GM18526 (cell line): Measurements from ENCODE around the gene LIFR.

ENCODE experiments used
- POLR2A ChIP-seq: IDR thresholded peaks from 3 replicates; pipeline ENCODE4 v1.6.1; 2011; ENCODE audit not compliant: insufficient read length; ENCODE audit errors: extremely low read depth

Gene LIFR

DNA sequence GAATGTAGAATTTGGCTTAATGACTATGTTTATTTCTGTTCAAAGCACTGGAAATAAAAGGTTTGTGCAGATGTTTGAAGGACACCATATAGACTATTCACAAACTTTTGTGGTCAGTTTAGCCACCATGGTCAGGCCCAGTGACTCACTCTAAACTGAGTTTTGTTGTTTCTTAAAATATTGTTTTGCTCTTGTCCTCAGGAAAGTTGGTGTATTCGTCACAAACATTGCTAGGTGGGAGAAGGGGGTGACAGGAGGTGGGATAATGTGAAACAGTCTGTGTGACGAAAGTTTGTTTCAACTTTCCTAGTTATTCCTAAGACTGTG lies 35.0 kb upstream of the LIFR start:
- no peak for TF ChIP-seq POLR2A

DNA sequence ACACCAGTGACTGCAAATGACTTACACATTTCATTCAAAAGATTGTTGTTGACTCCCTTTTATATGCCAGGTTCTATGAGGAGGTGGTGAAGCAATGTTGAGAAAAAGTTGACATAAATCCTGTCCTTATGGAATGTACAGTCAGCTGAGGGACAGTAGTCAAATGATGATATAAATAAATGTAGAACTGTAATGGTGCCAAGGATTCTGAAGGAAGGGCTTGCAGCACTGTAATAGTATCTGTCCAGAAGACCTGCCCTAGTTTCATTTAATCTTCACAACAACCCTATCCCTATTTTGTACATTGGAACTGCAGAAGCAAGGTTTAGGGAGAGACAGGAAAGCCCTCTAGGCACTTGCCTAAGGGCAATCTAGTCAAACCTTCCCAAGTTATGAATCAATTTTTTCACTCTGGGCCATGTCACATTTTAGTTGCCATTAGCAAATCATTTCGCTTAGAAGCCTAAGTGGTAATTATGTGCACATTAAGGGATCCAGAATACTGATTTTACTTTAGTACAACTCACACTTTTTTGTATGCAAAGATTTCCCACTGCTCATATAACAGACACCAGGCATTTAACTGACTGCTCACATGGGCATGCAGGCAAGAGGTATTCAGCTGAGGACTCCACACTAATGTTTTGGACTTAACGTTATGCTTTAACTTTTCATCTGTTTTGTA lies 34.5 kb upstream of the LIFR start:
- TF ChIP-seq POLR2A: no peak

DNA sequence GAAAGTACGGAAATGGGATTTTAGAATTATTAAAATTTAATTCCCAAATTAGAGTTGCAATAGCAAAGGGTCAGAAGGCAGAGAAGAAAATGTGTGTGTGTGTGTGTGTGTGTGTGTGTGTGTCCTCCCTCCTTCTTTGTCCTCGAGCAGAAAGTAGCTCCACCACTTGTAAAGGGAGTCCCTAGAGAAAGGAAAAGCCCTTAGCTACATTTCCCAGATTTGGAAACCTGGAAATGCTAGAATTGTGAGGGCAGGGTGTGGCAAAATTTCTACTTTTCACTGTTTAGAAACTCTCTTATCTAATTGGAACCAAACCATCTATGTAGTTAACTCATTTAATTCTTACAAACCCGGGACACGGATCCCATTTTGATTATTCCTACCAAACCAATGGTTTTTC lies 33.2 kb upstream of the LIFR start:
- no peak for TF ChIP-seq POLR2A

DNA sequence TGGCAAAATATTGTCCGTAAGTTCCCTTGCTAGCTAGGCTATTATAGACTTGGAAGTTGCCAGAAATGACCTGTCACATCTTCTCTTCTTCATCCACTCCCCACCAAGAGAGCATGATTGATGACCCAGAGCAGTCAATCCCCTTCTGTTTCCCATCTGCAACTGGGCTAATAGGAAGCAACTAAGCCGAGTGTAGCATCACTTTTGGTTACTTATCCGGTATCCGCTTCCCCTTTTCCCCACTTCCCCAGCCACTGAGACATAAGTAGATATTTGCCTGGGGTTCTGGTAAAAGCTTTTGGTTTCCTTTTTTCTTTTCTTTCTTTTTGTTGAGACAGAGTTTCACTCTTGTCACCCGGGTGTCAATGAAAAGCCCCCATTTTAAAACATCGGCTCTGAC lies 29.4 kb upstream of the LIFR start:
- TF ChIP-seq POLR2A: no peak

DNA sequence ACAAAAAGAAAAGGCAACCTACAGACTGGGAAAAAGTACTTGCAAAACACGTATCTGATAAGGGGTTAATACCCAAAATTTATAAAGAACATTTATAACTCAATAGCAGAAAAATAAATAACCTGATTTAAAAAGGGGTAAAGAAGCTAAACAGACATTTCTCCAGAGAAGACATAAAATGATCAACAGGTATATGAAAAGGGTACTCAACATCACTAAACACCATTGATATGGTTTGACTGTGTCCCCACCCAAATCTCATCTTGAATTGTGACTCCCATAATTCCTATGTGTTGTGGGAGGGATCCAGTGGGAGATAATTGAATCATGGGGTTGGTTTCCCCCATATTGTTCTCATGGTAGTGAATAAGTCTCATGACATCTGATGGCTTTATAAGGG lies 27.1 kb upstream of the LIFR start:
- no peak for TF ChIP-seq POLR2A

DNA sequence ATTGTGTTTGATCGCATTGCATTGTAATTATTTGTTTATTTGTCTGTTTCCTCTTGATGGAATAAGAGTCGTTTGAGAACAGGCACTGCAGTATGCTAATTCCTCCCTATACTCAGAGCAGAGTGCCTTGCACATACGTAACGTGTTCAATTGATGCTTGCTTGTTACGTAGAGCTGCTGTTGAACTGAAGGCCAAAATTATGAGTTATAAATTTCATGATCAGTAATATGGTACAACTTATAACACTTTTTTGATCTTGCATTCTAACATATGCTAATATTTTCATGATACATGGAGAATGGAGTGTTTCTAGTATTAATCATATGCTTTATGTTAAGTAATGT lies 26.5 kb upstream of the LIFR start:
- no peak for TF ChIP-seq POLR2A

DNA sequence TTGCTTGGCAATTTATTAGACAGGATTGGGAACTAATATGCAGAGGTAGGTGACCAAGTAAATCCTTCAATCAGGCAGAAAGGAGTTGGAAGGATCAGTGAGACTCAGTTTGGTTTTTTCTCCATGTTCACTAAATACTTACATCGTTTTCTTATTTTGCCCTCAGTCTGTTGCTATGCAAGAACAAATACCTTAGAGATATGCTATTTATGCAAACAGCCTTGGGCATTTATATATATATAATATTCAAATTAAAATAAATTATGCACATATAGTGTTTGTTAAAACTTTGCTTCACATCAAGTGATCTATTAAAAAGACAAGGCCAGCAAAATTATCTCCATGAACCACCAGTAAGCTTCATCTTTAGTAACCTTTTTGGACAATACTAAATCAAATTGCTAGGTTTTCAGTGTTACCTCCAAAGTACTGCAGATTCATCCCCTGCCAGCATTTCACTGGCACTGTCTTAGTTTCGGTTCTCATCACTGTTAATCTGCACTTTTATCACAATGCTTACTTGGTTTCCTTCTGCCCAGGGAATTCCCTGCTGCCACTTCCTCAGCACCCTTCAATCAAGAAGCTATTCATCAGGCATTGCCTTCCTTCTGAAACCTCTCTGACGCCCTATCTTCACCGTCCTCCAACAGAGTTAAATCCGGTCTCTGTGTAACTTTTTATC lies 26.0 kb upstream of the LIFR start:
- TF ChIP-seq POLR2A: no peak

DNA sequence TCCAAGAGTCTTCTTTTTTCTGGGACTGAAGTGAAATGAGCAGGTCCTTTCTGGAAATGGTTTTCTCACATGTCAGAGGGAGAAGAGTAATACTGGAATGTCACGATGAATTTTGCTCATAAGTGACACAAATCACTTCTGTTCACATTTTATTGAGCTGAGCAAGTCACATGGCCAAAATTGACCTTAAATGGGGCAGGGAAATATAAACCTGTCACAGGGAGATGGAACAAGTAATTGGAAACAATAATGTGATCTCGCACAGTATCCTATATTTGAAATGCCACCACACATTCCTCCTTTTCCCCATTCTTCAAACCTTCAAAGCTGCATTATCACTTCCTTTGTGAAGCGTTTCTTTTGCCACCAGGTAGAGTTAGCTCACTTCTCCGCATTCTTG lies 25.2 kb upstream of the LIFR start:
- TF ChIP-seq POLR2A: no peak

DNA sequence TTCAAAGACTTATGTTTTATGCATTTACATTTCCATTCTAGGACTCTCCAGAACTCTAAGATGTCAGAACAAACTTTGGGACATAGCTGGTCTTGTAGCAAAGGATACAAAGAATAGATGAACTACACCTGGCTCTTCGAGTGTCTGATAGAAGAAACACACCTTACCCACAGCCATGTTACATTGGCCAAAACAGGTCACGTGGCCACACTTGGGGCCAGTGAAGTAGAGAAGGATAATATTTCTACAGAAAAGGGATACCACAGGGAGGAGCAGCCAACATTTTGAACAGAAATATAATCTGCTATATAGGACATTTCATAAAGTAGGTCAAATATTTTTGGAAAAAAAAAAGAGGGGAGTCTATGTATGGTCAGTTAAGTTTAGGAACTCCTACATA lies 22.7 kb upstream of the LIFR start:
- TF ChIP-seq POLR2A: no peak

DNA sequence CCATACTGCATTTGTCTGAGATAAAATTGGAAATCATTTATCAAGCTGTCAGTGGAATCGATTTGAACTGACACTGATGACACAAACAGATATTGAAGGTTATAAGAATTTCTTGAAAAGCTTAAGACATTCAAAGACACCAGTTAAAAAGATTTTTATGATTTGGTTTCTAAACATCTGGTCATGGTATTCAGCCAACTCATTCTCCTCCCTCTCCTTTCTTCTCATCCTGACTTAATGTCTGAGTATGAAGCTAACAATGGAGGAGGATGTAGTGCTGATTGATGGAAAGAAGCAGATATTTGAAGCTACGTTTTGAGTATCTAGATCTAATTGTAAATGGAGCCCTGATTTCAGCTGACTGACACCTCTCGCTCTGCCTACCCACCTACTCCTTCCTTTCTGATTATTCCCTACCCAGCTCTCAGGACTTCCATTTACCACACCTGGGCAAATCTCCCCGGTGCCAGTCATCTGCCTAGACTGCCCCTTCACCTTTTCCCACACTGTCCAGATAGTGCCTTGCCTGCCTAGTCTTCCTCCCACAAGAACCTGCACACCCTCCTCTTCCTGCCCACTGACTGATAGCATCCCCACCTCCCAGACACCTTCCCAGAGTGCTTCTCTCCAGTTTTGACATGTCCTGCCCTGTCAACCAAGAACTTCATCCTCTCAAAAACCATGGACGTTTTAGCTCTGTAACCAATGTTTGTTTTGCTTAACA lies 20.7 kb upstream of the LIFR start:
- TF ChIP-seq POLR2A: no peak

DNA sequence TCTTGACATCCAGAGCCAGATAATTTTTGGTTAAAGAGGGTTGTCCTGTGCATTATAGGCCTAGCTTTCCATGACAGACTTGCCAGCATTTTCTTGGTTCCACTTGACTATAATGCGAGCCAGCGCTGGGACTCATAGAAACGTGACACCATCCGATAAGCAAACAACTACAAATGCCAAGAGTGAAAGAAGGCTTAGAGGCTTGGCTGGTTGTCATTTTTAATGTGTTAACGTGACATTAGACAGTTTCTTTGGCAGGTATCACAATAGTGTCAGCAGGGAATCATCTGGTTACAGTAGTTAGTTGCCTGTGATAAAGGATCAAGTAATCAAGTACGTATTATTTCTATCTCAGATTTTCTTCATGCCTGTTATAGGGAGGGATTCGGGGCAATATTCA lies 20.0 kb upstream of the LIFR start:
- no peak for TF ChIP-seq POLR2A

DNA sequence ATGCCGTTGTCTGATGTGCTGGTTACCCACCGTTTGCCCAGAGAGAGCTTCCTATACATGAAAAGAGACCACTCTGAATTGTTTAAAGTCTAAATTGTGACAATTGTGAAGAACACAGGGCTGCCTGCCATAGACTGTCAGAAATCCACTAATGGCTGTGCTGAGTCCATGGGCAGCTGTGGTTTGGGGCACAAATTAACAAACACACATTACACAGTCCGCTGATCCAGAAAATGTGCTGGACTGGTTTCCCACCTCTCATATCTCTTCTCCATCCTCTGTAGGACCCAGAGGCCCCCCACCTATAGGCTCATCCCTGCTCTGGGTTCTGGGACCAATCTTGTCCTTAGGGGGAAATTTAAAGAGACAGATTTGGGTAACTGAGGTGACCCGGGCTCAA lies 19.0 kb upstream of the LIFR start:
- TF ChIP-seq POLR2A: no peak

DNA sequence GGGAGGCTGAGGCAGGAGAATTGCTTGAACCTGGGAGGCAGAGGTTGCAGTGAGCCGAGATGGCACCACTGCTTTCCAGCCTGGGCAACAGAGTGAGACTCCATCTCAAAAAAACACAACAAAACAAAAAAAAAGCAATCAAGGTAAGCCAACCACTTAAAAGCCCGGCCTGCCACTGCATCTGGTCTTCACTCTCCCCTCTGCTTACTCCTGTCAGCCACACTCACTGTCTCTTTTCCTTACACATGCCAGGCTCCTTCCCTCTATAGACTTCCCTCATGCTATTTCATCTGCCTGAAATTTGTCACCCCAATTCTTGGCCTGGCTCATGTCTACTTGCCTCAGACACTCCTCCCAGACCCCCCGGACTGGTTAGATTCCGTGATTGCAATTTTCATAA lies 17.6 kb upstream of the LIFR start:
- TF ChIP-seq POLR2A: no peak

DNA sequence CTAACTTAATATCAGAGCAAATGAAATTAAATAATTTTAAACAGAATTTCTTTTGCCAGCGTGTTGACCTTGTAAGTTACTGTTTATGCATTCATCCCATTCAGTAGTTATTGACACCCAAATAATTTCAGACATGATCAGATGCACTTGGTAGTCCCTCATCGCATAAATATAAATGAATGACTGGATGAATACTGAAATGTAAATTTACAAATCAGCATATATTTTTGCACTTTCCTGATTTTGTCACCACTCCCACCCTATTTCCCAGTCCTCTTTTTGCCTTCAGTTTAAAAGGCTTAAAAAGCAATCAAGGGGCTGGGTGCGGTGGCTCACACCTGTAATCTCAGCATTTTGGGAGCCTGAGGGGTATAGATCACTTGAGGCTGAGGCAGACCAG lies 17.1 kb upstream of the LIFR start:
- no peak for TF ChIP-seq POLR2A

DNA sequence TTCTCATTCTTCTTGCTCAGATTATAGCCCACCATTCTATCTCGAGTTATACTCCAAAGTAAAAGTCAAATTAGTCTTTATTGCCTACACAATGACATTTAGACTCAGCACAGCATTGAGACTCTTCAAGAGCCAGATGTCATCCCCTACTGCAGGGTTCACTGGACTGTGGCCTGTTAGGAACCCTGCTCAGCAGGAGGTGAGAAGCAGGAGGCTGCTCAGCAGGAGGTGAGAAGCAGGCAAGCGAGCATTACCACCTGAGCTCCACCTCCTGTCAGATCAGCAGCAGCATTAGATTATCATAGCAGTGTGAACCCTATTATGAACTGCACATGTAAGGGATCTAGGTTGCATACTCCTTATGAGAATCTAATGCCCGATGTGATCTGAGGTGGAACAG lies 12.7 kb upstream of the LIFR start:
- TF ChIP-seq POLR2A: no peak

DNA sequence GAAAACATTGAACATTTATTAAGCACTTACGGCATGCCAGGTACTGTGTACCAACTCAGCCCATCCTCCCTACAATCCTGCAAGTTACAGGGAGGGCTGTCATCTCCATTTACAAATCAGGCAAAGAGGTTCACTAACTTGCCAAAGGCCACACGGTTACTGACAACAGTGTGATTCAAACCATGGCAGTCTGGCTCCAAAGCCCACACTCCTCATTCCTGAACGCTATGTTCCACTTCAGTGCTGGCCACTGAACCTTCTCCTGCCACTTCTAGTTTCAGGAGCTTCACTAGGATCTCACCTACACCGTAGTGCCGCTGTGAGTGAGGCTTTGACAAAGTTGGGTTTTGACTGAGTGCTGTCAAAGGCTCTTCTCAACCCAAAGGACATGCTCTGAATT lies 7.2 kb upstream of the LIFR start:
- TF ChIP-seq POLR2A: no peak

DNA sequence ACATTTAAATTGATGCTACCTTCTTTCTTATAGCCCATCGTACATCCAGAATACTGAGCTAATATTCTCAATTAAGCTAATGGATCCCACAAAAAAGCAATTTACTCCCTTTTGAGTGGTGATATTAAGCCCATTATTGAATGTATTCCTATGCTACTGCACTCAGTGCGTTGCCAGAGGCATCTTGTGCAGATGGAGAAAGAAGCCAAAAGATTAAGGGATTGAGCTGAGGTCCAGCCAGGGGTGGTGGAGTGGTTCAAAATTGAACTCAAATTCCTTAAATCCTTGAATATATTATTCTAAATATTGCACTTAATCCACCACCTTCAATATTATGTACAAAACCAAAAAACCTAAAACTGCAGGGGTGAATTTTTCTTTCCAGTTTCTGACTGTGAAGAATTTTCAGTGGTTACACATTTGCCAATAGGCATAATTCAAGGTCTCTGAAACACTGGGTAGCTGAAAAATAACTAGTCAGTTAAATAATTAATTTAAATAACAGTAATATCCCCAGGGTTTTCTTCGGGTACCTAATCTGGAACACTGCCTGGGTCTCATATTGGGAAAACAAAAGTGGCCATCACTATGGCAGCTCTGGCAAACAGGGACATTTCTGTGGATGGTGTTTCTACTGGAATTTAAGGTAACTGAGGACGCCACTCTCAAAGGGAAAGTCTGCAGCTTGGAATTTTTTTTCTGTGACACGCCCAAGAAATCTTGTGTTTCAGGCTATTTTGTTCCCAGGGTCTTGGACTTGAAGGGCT lies 6.2 kb upstream of the LIFR start:
- no peak for TF ChIP-seq POLR2A

DNA sequence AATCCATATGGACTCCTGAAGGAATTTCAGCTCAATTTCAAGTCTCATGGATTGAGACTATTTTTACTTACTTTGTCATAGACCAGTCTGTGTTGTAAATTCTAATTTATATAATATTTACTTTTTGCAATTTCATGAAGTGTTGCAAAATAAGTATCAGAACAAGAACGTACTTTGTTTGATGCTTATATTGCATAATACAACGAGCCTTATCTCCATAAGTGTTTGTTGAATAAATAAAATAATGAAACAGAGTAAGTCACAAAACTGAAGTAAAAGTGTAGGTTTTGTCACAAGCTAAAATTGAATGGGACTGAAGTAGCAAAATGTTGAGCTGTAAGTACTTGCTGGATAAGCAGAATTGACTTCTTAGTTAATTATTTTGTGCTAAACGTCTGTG lies 3.0 kb upstream of the LIFR start:
- TF ChIP-seq POLR2A: no peak
